GM19372 (cell line): ENCODE measurements around the gene SDR42E2.
"Not testable (repeated sequence)": the region's sequence is repeated elsewhere in the genome, so short reads cannot be mapped to it uniquely, and the experiment has no call there.

Experiments
- ATAC-seq: cut with Tn5 transposase; IDR thresholded peaks from one replicate; pipeline ENCODE4 v1.9.1; 2021; ENCODE audit warnings: mild to moderate bottlenecking, low read depth, moderate library complexity; ENCODE audit not compliant: unreplicated experiment

The SDR42E2 gene

GRCh38 chr16:22207715-22208360, 45.5 kb downstream of the SDR42E2 start:
- ATAC-seq = no peak

DNA sequence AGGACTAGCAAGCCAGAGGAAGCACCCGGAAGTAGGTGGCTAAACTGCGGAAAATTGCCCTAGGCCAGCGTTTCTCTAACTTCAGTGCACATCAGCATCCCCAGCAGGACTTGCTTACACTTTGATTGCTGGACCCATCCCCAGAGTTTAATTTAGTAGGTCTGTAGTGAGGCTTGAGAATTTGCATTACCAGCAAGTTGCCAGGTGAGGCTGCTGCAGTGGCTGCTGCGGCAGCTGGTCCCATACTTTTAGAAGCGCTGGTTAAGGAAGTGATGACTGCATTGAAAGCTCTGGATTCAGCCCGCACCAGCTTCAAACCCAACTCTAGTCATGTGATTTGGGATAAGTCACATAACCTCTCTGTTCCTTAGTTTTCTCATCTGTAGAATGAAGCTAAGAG, 48.0 kb downstream of the SDR42E2 start:
- ATAC-seq = no peak

GRCh38 chr16:22210854-22211253, 48.5 kb downstream of the SDR42E2 start:
- no peak for ATAC-seq

GRCh38 chr16:22213236-22213635, 50.9 kb downstream of the SDR42E2 start:
- no peak for ATAC-seq

DNA sequence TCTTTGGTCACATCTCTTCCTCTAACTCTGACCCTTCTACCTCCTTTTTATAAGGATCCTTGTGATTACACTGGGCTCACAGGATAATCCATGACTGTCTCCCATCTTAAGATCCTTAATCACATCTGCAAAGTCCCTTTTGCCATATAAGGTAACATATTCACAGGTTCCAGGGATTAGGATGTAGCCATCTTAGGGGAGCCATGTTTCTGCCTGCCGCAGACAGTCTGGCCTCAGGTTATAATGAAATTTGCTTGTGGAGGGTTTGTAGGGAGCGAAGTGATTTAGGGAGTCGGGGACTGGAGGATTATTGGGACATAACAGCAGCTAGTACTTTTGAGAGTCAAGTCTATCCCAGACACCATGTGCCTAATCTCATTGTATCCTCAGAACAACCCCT, 51.5 kb downstream of the SDR42E2 start:
- ATAC-seq = no peak

GRCh38 chr16:22214402-22214801, 52.1 kb downstream of the SDR42E2 start:
- no peak for ATAC-seq

DNA sequence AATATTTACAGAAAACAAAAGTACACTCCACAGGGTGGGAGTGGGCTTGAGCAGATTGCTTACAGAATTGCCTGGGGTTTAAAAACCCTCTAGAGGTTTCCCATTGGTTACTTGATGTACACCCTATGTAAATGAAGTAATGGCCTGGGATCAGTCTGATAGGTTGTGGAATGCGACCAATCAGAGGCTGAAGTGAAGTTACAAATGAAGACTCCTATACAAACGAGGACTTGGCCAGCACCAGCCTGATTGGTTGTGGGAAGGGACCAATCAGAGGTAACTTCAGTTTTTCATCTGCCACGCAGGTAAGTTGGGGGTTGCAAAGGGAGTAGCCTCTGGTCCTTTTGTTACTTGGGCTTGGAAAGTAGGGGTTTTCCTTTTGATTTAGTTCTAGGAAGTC, 52.6 kb downstream of the SDR42E2 start:
- ATAC-seq = no peak

- no peak for ATAC-seq
These were observed 54.0 kb downstream of the SDR42E2 start for GRCh38 chr16:22216191-22216831.

GRCh38 chr16:22216832-22217225, 54.5 kb downstream of the SDR42E2 start:
- ATAC-seq = not testable (repeated sequence)

DNA sequence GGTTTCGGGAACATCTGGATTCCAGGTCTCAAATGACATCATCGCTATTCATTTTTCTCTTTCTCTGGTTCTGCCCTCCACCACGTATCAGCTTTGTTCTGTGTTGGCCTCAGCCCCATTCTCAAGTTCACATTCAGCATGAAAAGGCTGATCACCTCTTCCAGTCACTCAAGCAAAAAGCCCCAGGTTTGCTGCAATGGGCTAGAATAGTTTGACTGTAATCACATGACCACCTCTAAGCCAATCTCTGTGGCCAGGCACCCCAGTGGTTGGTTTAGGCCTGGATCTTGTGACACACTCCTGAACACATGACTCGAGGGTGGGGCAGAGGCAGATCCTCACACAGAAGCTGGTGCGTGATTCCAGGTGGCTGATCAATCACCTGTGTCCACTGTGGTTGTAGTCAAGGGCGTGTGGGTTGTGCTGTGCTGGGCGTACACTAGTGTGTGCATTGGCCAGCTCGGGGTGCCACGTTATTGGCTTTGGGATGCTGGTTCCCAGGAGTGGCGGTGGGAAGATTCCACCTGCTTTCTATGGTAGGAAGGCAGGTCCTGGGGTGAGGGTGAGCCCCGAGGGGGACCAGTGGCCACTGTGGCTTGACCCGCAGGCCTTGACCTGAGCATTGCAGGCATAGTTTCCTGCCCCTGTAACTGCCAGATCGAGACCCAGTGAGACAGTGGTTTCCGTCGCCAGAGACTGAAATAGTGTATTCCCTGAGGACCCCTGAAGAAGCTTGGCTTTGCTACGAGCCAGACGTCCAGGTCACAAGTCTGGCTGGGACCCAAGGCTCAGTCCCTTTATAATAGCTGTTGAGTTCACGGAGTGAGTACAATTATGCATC, 55.8 kb downstream of the SDR42E2 start:
- ATAC-seq = no peak

DNA sequence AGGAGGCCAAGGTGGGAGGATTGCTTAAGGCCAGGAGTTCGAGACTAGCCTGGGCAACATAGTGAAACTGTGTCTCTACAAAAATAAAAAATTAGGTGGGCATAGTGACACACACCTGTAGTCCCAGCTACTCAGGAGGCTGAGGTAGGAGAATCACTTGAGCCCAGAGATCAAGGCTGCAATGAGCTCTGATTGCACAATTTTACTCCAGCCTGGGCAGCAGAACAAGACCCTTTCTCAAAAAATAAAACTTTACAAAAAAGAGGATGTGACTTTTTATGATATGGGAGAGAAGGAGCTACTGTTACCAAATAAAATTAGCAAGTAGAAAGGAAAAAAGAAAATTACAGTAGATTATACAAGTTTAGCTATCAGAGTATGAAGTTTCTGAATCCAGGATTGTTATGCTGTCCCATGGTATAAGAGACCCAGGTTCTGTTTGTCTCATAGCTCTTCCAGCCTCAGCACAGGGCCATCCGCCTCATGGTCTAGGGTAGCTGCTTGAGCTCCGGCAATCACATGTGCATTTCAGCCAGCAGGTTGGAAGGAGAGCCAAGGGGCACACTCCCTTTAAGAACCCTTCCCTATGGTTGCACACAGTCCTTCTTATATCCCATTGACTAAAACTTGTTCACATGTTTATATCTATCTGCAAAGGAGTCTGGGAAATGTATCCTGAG, 57.2 kb downstream of the SDR42E2 start:
- ATAC-seq = no peak

DNA sequence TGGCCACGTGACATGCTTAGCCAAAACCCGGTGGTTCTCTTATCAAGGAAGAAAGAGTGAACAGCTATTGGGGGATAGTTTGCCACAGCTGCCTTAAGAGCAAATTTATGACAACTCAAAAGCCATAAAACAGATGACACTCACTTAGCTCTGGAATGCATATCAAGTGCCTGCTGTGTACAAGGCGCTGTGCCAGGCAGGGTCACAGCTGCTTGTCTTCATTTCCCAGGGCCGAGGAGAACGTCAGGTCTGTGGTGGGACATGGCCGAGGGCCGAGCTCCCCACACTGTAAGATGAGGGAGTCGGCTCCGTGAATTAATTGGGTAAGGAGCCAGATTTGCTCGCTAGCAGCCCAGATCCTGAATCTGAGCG, 57.7 kb downstream of the SDR42E2 start:
- no peak for ATAC-seq

GRCh38 chr16:22220714-22221113, 58.4 kb downstream of the SDR42E2 start:
- no peak for ATAC-seq

GRCh38 chr16:22222006-22222405, 59.7 kb downstream of the SDR42E2 start:
- no peak for ATAC-seq

DNA sequence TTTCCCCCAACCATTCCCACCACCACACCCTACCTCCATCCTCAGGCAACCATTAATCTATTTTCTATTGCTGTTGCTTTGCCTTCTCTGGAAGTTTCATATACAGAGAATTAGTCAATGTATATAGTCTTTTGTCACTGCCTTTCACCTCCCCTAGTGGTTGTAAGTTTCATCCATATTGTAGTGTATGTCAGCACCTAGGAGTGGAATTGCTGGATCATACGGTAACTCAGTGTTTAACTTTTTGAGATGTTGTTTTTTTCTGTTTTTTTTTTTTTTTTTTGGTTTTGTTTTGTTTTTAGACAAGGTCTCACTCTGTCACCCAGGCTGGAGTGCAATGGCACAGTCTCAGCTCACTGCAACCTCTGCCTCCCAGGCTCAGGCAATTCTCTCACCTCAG, 60.7 kb downstream of the SDR42E2 start:
- no peak for ATAC-seq

DNA sequence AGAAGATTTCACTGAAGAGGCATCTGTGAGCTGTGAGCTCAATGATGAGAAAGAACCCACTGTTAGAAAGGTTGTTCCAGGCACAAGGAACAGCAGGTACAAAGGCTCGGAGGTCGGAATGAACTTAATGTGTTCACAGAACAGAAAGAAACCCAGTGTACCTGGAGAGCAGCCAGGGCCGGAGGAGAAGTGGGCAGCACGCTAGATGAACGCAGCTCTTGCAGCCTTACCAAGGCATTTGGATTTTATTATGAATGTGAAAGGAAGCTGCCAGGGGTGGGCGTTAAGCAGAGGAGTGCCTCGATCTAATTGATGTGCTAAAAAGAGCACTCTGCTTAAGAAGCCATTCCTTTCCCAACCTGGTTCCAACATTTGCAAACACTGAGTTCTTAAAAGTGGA, 62.8 kb downstream of the SDR42E2 start:
- no peak for ATAC-seq

- ATAC-seq = no peak
These were observed 67.6 kb downstream of the SDR42E2 start for GRCh38 chr16:22229889-22230288.

DNA sequence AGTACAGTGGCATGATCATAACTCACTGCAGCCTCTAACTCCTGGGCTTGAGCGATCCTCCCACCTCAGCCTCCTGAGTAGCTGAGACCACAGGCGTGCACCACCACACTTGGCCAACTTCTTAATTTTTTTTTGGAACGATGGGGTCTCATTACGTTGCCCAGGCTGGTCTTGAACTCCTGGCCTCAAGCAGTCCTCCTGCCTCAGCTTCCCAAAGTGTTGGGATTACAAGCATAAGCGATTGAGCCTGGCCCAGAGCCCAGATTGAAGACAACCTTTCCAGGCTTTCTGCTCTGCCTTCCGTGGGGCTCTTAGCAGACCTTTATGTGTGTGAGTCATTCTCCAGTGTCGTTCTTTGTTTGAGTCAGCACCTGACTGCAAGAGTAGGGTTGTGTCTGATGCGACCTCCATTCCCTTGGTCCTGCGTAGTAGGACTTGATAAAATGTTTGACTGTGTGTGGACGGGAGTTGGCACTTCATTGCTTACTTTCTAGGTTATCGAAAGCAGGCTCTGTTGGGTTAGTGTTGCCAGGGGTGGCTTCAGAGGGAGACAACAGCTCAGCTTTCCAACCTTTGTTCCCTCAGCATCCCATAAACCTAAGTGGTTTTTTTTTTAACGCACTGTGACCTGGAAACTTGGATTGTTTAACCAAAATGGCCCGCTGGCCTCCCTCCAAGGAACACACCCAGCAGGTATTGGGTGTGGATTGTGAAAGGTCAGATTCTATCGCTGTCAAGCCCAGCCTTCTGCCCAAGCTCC, 70.2 kb downstream of the SDR42E2 start:
- no peak for ATAC-seq

DNA sequence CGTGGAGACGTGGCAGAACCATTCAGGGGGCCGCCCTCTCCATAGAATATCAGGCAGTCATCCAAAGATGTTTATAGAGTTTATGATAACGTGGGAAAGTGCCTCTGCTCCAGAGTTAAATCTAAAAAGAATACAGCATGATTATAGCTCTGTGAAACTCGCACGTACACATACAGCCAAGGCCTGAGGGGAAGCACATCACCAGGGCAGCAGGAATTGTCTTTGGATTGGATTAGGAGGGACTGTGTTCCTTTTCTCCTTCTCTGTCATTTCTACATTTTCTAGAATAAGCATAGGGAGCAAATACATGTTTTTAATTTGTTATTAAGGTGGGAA, 70.7 kb downstream of the SDR42E2 start:
- no peak for ATAC-seq
